ENCODE results near the gene AQP3.

The AQP3 gene

GRCh38 chr9:33465596-33466564, 18.5 kb upstream of the AQP3 start:
- TF ChIP-seq CTCF (IDR thresholded peaks at IDR 0.05; ENCODE audit: low read depth, low read length, missing control alignments): no peak
- Histone ChIP-seq H3K4me3 (ENCODE audit: low read depth, low read length) (no peak overlapping the region), H3K27me3 (replicated peaks) (no peaks in the 10 kb centered on the region), H3K36me3 (replicated peaks) (peaks cover 93% of the 10 kb centered on the region), H3K27ac (no peak overlapping the region)
- in situ Hi-C loops (cut with HindIII; ENCODE audit: low pct_ligation_motif_present, low sequenced_read_pairs): no loop called here
- no peak for DNase-seq

- Histone ChIP-seq H3K27ac (no peak overlapping the region), H3K27me3 (replicated peaks) (no peaks in the 10 kb centered on the region), H3K36me3 (replicated peaks) (peaks cover 92% of the 10 kb centered on the region), H3K4me3 (ENCODE audit: low read depth, low read length) (no peak overlapping the region)
- DNase-seq: no peak
- in situ Hi-C loops (cut with HindIII; ENCODE audit: low pct_ligation_motif_present, low sequenced_read_pairs): no loop called here
- no peak for TF ChIP-seq CTCF (IDR thresholded peaks at IDR 0.05; ENCODE audit: low read depth, low read length, missing control alignments)
Measured at GRCh38 chr9:33465096-33465495, 17.7 kb upstream of the AQP3 start.

GRCh38 chr9:33464045-33464636, 16.7 kb upstream of the AQP3 start:
- DNase-seq: no peak
- Histone ChIP-seq H3K4me3 (ENCODE audit: low read depth, low read length) (no peak overlapping the region), H3K27me3 (replicated peaks) (no peaks in the 10 kb centered on the region), H3K36me3 (replicated peaks) (peaks cover 83% of the 10 kb centered on the region), H3K27ac (no peak overlapping the region)
- TF ChIP-seq CTCF (IDR thresholded peaks at IDR 0.05; ENCODE audit: low read depth, low read length, missing control alignments): no peak
- in situ Hi-C loops (cut with HindIII; ENCODE audit: low pct_ligation_motif_present, low sequenced_read_pairs): no loop called here

GRCh38 chr9:33463151-33463550, 15.8 kb upstream of the AQP3 start:
- Histone ChIP-seq H3K4me3 (ENCODE audit: low read depth, low read length) (no peak overlapping the region), H3K36me3 (replicated peaks) (peaks cover 73% of the 10 kb centered on the region), H3K27me3 (replicated peaks) (no peaks in the 10 kb centered on the region), H3K27ac (no peak overlapping the region)
- in situ Hi-C loops (cut with HindIII; ENCODE audit: low pct_ligation_motif_present, low sequenced_read_pairs): no loop called here
- no peak for DNase-seq
- no peak for TF ChIP-seq CTCF (IDR thresholded peaks at IDR 0.05; ENCODE audit: low read depth, low read length, missing control alignments)

GRCh38 chr9:33461492-33461891, 14.1 kb upstream of the AQP3 start:
- in situ Hi-C loops (cut with HindIII; ENCODE audit: low pct_ligation_motif_present, low sequenced_read_pairs): no loop called here
- Histone ChIP-seq H3K27ac (no peak overlapping the region), H3K27me3 (replicated peaks) (no peaks in the 10 kb centered on the region), H3K36me3 (replicated peaks) (peaks cover 57% of the 10 kb centered on the region), H3K4me3 (ENCODE audit: low read depth, low read length) (no peak overlapping the region)
- no peak for DNase-seq
- TF ChIP-seq CTCF (IDR thresholded peaks at IDR 0.05; ENCODE audit: low read depth, low read length, missing control alignments): no peak
